ENCODE results near the gene BASP1. TPM values are rescaled to one million over a fixed set of nuclear protein-coding genes. Genes with fewer than 3 reads are reported as not detected.

Gene BASP1
- polyA plus RNA-seq, 1 donor from 2014 or later = 974 TPM

DNA sequence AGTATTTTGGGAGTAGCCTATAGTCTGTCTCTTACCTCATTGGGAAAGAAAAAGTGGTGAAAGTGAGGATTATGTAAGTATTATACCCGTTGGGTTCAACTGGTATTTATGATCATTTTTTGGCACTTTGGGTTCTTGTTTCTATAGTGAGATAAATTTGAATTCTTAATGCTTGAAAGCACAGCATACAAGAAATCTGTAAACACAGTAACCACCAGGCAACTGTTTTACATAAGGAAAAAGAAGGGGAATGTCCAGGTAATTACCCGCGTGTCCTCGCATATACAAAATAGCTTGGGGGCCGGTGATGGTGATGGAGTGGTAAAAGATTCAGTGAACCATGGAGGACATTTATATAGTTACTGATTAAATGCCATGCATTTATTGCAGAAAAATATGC, 60.5 kb downstream of the BASP1 start:
- no peak overlapping the region for H3K4me3 ChIP-seq (ENCODE audit: low read length)
- H3K36me3 ChIP-seq (ENCODE audit: insufficient read depth, low read length) = peaks cover 16% of the 10 kb centered on the region
- H3F3A ChIP-seq (ENCODE audit: insufficient read depth, low read length, poor library complexity, severe bottlenecking) = peaks cover 7% of the 10 kb centered on the region
- peaks cover 15% of the 10 kb centered on the region for H4K20me1 ChIP-seq (ENCODE audit: insufficient read depth)
- H3K79me2 ChIP-seq (replicated peaks; ENCODE audit: insufficient read depth, low read length) = peaks cover 76% of the 10 kb centered on the region
- H3K4me2 ChIP-seq (ENCODE audit: low read length) = no peak overlapping the region
- H3K9me2 ChIP-seq (ENCODE audit: insufficient read depth, low read length) = no peaks in the 10 kb centered on the region
- H2AFZ ChIP-seq (ENCODE audit: low read depth, low read length) = no peak overlapping the region
- no peak overlapping the region for H3K27ac ChIP-seq (ENCODE audit: low read length)
- no peaks in the 10 kb centered on the region for H3K9me3 ChIP-seq (ENCODE audit: low read length)
- H3K27me3 ChIP-seq (ENCODE audit: insufficient read depth, low read depth, low read length) = no peaks in the 10 kb centered on the region
- no peak for TF ChIP-seq MXI1 (conservative IDR thresholded peaks at IDR 0.05; ENCODE audit: poor library complexity, severe bottlenecking)
- peak; percentile 24 for TF ChIP-seq POLR2AphosphoS5 (IDR thresholded peaks at IDR 0.05)
- H3K9ac ChIP-seq (ENCODE audit: low read length) = no peak overlapping the region

DNA sequence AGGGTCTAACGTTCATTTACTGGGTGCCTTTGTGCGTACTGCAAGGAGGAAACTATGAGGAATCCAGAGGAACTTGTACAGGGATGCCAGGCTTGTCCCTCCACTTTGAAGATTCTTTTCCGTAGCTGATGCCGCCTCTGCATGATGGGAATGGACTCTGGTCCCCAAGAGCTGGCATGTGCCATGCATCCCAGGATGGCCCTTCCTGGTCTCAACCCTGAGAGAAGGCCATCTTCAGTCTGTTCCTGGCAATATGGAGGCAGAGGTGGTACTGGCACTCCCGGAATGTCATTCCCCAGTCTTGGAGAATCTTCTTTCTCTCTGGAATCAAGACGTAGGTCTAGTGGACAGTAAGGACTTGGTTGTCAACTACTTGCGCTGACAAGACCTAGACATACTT, 61.5 kb downstream of the BASP1 start:
- H3K9me2 ChIP-seq (ENCODE audit: insufficient read depth, low read length) = no peaks in the 10 kb centered on the region
- TF ChIP-seq POLR2AphosphoS5 (IDR thresholded peaks at IDR 0.05) (peak; percentile 56), RAD21 (conservative IDR thresholded peaks at IDR 0.05) (no peak)
- H2AFZ ChIP-seq (ENCODE audit: low read depth, low read length) = no peak overlapping the region
- no peak overlapping the region for H3K4me2 ChIP-seq (ENCODE audit: low read length)
- peaks cover 10% of the 10 kb centered on the region for H4K20me1 ChIP-seq (ENCODE audit: insufficient read depth)
- H3K36me3 ChIP-seq (ENCODE audit: insufficient read depth, low read length) = peaks cover 16% of the 10 kb centered on the region
- H3K27me3 ChIP-seq (ENCODE audit: insufficient read depth, low read depth, low read length) = no peaks in the 10 kb centered on the region
- no peaks in the 10 kb centered on the region for H3K9me3 ChIP-seq (ENCODE audit: low read length)
- H3K4me3 ChIP-seq (ENCODE audit: low read length) = no peak overlapping the region
- H3F3A ChIP-seq (ENCODE audit: insufficient read depth, low read length, poor library complexity, severe bottlenecking) = peaks cover 7% of the 10 kb centered on the region
- H3K27ac ChIP-seq (ENCODE audit: low read length) = no peak overlapping the region
- H3K79me2 ChIP-seq (replicated peaks; ENCODE audit: insufficient read depth, low read length) = peaks cover 66% of the 10 kb centered on the region
- H3K9ac ChIP-seq (ENCODE audit: low read length) = no peak overlapping the region

DNA sequence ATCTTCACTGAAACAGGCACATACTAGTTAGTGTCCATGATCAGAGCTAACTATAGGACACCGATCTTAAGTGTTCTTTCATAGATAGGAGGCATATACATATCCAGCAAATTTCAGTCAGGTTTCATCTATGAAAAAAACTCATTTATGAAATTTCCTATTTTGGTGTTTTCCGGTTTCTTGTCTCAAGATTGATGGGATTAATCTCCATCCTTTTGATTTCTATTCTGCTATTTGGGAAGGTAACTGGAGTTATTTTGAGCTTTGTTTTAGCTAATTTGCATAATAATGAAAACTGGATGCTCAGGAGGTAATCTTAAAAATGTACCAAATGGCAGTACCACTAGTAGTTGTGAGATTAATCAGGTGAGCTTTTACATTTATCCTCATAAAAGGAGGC, 62.1 kb downstream of the BASP1 start:
- Histone ChIP-seq H3K27me3 (ENCODE audit: insufficient read depth, low read depth, low read length) (no peaks in the 10 kb centered on the region), H3K9me3 (ENCODE audit: low read length) (no peaks in the 10 kb centered on the region), H3K4me2 (ENCODE audit: low read length) (no peak overlapping the region), H3K79me2 (replicated peaks; ENCODE audit: insufficient read depth, low read length) (peaks cover 61% of the 10 kb centered on the region), H3K9ac (ENCODE audit: low read length) (no peak overlapping the region), H2AFZ (ENCODE audit: low read depth, low read length) (no peak overlapping the region), H3F3A (ENCODE audit: insufficient read depth, low read length, poor library complexity, severe bottlenecking) (peaks cover 7% of the 10 kb centered on the region), H3K36me3 (ENCODE audit: insufficient read depth, low read length) (peaks cover 16% of the 10 kb centered on the region), H4K20me1 (ENCODE audit: insufficient read depth) (peaks cover 7% of the 10 kb centered on the region), H3K4me3 (ENCODE audit: low read length) (no peak overlapping the region), H3K27ac (ENCODE audit: low read length) (no peak overlapping the region), H3K9me2 (ENCODE audit: insufficient read depth, low read length) (no peaks in the 10 kb centered on the region)
- no peak for TF ChIP-seq POLR2AphosphoS5 (IDR thresholded peaks at IDR 0.05)
- TF ChIP-seq, protein P1, sequence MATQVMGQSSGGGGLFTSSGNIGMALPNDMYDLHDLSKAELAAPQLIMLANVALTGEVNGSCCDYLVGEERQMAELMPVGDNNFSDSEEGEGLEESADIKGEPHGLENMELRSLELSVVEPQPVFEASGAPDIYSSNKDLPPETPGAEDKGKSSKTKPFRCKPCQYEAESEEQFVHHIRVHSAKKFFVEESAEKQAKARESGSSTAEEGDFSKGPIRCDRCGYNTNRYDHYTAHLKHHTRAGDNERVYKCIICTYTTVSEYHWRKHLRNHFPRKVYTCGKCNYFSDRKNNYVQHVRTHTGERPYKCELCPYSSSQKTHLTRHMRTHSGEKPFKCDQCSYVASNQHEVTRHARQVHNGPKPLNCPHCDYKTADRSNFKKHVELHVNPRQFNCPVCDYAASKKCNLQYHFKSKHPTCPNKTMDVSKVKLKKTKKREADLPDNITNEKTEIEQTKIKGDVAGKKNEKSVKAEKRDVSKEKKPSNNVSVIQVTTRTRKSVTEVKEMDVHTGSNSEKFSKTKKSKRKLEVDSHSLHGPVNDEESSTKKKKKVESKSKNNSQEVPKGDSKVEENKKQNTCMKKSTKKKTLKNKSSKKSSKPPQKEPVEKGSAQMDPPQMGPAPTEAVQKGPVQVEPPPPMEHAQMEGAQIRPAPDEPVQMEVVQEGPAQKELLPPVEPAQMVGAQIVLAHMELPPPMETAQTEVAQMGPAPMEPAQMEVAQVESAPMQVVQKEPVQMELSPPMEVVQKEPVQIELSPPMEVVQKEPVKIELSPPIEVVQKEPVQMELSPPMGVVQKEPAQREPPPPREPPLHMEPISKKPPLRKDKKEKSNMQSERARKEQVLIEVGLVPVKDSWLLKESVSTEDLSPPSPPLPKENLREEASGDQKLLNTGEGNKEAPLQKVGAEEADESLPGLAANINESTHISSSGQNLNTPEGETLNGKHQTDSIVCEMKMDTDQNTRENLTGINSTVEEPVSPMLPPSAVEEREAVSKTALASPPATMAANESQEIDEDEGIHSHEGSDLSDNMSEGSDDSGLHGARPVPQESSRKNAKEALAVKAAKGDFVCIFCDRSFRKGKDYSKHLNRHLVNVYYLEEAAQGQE (IDR thresholded peaks at IDR 0.05; ENCODE audit: borderline replicate concordance) = no peak
- no peak for TF ChIP-seq EZH2 (IDR thresholded peaks at IDR 0.05; ENCODE audit: borderline replicate concordance, insufficient read depth, low read length, poor library complexity, severe bottlenecking)
- TF ChIP-seq, protein P2, sequence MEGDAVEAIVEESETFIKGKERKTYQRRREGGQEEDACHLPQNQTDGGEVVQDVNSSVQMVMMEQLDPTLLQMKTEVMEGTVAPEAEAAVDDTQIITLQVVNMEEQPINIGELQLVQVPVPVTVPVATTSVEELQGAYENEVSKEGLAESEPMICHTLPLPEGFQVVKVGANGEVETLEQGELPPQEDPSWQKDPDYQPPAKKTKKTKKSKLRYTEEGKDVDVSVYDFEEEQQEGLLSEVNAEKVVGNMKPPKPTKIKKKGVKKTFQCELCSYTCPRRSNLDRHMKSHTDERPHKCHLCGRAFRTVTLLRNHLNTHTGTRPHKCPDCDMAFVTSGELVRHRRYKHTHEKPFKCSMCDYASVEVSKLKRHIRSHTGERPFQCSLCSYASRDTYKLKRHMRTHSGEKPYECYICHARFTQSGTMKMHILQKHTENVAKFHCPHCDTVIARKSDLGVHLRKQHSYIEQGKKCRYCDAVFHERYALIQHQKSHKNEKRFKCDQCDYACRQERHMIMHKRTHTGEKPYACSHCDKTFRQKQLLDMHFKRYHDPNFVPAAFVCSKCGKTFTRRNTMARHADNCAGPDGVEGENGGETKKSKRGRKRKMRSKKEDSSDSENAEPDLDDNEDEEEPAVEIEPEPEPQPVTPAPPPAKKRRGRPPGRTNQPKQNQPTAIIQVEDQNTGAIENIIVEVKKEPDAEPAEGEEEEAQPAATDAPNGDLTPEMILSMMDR (IDR thresholded peaks at IDR 0.05; ENCODE audit: poor library complexity, severe bottlenecking) = no peak
- no peak for TF ChIP-seq TAF1 (IDR thresholded peaks at IDR 0.05; ENCODE audit: low read depth)

Data from neural cell (in vitro differentiated cells).